GM06990 (cell line): Measurements from ENCODE around the gene POLR1D.

Experiments
- DNase-seq: peaks from one replicate; pipeline ENCODE4 v3.0.0-alpha.2; 2011; ENCODE audit not compliant: insufficient read length; ENCODE audit errors: extremely low read depth
- H3K27me3 ChIP-seq: replicated peaks from 2 replicates; pipeline ENCODE4 v1.6.0; 2011; ENCODE audit warnings: low read length; ENCODE audit not compliant: control insufficient read depth, insufficient read depth
- H3K36me3 ChIP-seq: 2 replicates; pipeline ENCODE4 v1.5.1; 2011; ENCODE audit warnings: low read length; ENCODE audit not compliant: control insufficient read depth, insufficient read depth
- H3K4me3 ChIP-seq: replicated peaks from 2 replicates; pipeline ENCODE4 v1.5.1; 2011; ENCODE audit warnings: low read depth, mild to moderate bottlenecking, control low read depth, low read length
- TF ChIP-seq, protein P1 (sequence below): IDR thresholded peaks from 2 replicates; pipeline ENCODE4 v1.5.1; 2011; ENCODE audit warnings: low read length, control low read depth, mild to moderate bottlenecking, inconsistent platforms; ENCODE audit not compliant: insufficient read depth, poor library complexity, severe bottlenecking

POLR1D gene

DNA sequence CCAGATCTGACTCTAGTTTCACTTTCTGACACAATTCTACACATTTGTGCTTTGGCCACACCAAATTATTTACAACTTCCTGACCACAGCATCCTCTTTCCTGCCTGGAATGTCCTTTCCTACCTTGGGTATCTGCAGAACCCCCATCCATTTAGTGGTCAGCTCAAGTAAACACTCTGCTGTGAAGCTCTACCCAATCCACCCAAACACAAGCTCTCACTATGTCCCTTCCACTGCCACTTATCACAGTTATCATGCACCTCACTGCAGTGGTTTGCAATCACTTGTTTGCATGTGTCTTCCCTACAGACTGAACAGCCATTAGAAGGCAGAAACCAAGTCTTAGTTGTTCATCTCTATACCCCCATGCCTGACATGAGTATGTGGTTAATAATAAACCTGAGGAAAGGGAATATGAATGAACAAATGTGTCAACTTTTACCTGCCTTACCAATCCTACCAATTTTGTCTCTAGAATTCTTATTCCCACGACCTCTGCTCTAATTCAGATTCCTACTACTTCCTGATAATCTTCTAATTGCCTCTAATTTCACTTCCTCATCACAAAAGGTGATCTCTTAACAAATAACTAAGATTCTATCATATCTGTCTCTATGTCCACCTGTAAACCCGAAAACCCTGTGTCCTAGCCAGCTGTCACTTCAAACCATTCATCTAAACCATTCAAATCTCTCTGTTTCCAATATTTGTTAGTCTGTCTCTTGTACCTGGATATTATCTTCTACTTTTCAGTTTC, 26.5 kb upstream of the POLR1D start:
- TF ChIP-seq, protein P1, sequence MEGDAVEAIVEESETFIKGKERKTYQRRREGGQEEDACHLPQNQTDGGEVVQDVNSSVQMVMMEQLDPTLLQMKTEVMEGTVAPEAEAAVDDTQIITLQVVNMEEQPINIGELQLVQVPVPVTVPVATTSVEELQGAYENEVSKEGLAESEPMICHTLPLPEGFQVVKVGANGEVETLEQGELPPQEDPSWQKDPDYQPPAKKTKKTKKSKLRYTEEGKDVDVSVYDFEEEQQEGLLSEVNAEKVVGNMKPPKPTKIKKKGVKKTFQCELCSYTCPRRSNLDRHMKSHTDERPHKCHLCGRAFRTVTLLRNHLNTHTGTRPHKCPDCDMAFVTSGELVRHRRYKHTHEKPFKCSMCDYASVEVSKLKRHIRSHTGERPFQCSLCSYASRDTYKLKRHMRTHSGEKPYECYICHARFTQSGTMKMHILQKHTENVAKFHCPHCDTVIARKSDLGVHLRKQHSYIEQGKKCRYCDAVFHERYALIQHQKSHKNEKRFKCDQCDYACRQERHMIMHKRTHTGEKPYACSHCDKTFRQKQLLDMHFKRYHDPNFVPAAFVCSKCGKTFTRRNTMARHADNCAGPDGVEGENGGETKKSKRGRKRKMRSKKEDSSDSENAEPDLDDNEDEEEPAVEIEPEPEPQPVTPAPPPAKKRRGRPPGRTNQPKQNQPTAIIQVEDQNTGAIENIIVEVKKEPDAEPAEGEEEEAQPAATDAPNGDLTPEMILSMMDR: no peak
- H3K4me3 ChIP-seq: no peak overlapping the region
- H3K36me3 ChIP-seq: no peaks in the 10 kb centered on the region
- DNase-seq: no peak
- H3K27me3 ChIP-seq: no peaks in the 10 kb centered on the region

DNA sequence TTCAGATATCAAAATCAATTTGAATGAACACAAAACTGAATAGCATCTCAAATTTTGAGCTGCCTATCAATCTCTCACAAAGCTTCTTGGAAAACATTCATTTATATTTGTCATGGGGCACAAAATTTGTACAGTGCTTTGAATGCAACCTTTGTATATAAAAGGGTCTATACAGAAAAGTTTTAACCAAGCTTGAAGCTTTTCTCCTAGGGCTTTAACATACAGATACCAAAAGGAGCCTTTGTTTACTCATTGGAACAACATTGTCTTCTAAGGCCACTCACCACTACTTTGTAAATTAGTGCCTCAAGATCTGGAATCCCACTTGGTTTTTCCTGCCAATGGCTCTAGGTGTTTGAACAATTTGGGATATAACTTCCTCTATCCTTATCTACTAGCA, 22.6 kb upstream of the POLR1D start:
- no peak for DNase-seq
- Histone ChIP-seq H3K4me3 (no peak overlapping the region), H3K36me3 (no peaks in the 10 kb centered on the region), H3K27me3 (no peaks in the 10 kb centered on the region)
- TF ChIP-seq, protein P1: no peak

DNA sequence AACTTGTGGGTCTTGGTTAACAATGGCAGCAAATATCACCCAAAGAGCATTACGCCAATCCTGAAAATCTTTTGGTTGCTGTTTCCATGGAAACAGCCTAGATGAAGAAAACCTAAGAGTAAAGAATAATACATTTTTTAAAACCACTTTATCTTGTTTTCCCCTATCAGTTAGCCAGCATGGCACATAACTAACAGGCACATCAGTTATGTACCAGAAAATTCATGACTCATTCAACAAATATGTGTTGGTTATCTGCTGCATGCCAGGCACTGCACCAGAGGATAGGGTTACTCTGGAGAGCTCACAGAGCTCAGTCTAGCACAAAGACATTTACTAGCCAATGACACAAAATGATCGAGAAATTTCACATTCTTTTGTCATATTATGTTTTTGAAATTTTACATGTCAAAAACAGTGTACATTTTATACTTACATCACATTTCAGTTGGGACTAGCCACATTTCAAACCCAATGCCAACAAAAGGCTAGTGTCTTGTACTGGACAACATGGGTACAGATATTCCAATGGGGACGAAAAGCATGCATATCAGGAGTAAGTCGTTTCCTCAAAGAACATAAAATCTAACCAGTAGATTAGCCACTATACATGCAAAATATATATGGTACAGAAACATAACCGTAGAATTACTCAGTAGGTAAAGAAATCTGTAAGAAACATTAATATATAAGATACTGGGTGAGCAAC, 21.7 kb upstream of the POLR1D start:
- no peaks in the 10 kb centered on the region for H3K27me3 ChIP-seq
- no peaks in the 10 kb centered on the region for H3K36me3 ChIP-seq
- TF ChIP-seq, protein P1: no peak
- no peak for DNase-seq
- H3K4me3 ChIP-seq: no peak overlapping the region

DNA sequence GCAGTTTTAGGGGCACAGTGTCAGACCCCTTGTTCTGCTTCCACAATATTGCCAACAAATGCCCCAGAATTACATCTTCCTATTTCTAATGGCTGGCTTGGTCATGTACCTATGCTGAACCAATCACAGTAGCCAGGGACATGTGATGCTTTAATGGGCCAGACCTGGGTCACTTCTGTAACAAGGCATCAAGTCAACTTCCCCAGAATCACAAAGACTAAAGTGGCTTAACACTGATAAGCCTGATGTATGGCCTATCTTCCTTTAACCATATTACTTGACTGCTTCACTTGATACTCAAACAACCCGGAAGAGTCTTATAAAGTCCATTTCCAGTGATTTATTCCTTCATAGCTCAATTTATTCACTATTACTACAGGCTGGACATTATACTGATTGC, 21.0 kb upstream of the POLR1D start:
- DNase-seq: no peak

DNA sequence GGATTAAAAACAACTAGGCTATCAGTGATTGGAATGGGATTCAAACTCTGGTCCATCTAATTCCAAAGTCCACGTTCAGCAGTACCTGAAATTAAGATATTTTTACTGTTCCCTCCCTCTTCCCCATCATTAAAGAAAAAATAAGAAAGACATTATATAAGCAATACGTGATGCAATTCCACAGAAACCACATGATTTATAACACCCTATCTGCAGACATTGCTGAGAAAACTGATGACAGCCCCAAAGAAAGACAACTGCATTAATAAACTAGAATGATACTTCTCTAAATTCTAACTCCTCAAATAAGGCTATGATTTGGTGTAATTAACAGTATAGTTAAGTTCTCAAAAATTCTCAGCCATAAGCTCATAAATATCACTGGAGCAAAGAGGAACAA, 20.5 kb upstream of the POLR1D start:
- H3K36me3 ChIP-seq: no peaks in the 10 kb centered on the region
- TF ChIP-seq, protein P1: no peak
- no peaks in the 10 kb centered on the region for H3K27me3 ChIP-seq
- no peak for DNase-seq
- H3K4me3 ChIP-seq: no peak overlapping the region

More for the DNA sequence above, 21.0 kb upstream of the POLR1D start:
- TF ChIP-seq, protein P1: no peak
- Histone ChIP-seq H3K27me3 (no peaks in the 10 kb centered on the region), H3K36me3 (no peaks in the 10 kb centered on the region), H3K4me3 (no peak overlapping the region)
